SKM-1 (cell line): ENCODE results near the gene GPR143.
"Not testable (repeated sequence)": the region's sequence is repeated elsewhere in the genome, so short reads cannot be mapped to it uniquely, and the experiment has no call there.

ENCODE experiments used
- DNase-seq: peaks from one replicate; lab custom pipeline; 2025; ENCODE audit not compliant: unreplicated experiment; lab: John Stamatoyannopoulos, UW

Gene GPR143

DNA sequence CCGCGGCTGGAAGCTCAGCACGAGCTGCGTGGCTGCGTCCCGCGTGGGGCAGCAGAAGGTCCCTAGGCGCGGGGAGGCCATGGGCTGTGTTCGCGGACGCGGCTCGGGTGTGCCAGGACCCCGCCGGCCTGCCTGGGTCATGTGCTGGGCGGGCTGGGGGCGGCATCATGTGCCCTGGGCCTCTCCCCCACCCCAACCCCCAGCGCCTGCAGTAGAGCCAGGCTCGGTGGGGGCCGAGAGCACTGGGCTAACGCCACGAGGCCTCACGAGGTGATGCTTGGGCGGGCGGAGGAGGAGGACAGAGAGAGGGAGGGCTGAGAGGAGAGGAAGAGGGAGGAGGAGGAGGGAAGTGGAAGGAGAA, at the start of gene GPR143:
TSS of gene GPR143 (minus strand) at position 111 of the 361 bp plus-strand sequence. CDS start at position 81, 30 bp downstream.
- no peak for DNase-seq

GRCh38 chrX:9811086-9811485, 45.4 kb upstream of the GPR143 start:
- DNase-seq: not testable (repeated sequence)

GRCh38 chrX:9809876-9810275, 44.2 kb upstream of the GPR143 start:
- DNase-seq: not testable (repeated sequence)

GRCh38 chrX:9807355-9808182, 41.9 kb upstream of the GPR143 start:
- no peak for DNase-seq

- no peak for DNase-seq
These were observed 40.3 kb upstream of the GPR143 start for GRCh38 chrX:9805956-9806355.

DNA sequence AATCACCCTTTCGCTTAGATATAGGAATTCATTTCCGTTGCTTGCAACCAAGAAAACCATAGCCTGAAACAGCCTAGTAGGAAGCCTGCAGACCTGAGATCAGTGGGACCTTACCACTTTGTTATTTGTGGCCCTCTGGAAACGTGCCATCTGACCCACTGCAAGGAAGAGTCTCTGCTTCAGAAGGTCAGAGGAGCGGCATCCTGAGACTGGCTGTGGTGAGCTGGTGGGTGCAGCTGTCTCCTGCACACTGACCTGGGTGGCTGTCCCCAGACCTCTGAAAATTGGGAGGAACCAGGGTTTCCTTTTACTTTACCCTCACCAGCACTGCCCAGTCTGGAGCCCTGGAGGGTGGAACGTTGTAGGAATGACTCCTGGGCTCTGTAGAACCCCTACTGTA, 38.8 kb upstream of the GPR143 start:
- no peak for DNase-seq

DNA sequence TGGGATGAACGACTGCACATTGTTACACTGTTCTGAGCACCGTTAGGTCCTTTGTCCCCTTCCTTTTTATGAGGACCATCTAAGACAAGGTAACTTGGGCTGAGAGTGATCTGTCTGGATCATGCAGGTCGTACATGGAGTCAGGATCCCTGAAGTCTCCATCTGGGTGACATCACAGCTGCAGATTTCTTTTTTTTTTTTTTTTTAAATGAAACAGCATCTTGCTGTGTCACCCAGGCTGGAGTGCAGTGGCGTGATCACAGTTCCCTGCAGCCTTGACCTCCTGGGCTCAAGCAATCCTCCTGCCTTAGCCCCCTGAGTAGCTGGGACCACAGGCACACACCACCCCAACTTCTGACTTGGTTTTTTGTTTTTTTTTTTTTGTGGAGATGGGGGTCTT, 37.1 kb upstream of the GPR143 start:
- DNase-seq: no peak

DNA sequence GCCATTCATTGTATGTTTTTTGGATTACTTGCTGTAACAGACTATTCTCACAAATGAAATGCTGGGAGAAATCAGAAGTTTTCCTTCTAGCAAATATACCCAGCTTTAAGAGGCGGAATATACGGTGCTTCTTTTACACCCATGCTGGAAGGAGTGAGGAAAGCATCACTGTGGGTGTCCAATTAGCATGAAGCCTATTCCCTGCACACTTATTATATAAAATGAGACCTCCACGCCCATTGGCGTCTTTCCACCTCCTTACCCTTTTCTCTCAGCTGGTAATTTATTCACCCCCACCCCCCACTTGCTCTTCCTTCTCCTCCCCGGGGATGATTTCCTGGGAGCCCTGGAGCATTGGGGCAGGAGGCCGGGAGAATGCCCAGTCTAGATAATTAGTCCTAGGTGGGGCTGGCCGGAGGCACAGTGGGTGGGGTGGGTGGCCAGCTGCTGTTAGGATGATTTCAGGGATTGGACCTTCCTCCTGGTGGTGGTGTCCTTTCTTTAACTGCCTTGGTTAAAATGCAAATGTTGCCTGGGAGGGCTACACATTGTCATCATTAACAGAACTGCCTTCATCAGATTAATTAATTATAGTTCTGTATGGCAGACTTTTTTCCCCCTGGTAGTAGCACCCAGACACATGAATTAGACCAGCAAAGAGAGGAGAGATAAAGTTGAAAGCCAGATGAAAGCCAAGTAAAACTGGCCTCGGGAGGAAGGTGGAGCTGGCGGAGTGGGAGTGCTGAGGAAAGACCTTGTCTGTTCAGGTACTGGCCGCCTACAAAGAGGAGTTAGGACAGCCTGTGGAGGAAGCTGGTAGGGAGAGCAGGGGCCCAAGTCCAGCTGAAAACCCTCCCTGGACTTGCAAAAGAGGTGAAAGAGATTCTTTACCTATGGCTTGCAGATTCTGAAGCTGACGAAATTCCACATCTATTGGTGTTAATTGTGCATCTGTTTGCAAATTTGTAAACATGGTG, 32.0 kb upstream of the GPR143 start:
- DNase-seq: no peak

GRCh38 chrX:9794495-9794894, 28.8 kb upstream of the GPR143 start:
- DNase-seq: no peak

GRCh38 chrX:9790866-9791265, 25.2 kb upstream of the GPR143 start:
- no peak for DNase-seq

GRCh38 chrX:9789555-9789954, 23.9 kb upstream of the GPR143 start:
- no peak for DNase-seq

DNA sequence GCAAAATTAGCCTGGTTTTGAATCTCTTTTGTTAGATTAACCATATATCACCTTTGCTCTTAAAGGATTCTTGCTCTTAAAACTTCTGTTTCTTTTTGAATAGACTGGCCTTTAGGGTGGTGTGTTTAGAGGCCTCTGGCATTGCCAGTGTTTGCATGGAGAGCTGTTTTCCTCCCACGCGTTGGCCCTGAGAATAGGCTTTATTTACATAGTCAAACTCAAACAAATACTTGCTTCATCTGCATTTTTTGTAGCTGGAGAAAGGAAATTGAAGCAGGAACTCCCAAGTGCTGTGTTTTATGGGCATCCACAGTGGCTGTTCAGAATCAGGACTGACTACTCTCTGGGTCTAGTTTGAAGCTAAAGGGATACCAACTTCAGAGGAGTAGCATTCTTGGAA, 23.3 kb upstream of the GPR143 start:
- no peak for DNase-seq

GRCh38 chrX:9786798-9787635, 21.4 kb upstream of the GPR143 start:
- DNase-seq: no peak

- no peak for DNase-seq
These were observed 20.5 kb upstream of the GPR143 start, which contains the start of gene SHROOM2 for GRCh38 chrX:9785944-9786797. TSS of gene SHROOM2 (plus strand) at chrX:9786429. CDS start at chrX:9786546, 117 bp downstream.

GRCh38 chrX:9785254-9785943, 19.8 kb upstream of the GPR143 start:
- DNase-seq: no peak

- no peak for DNase-seq
These were observed 18.7 kb upstream of the GPR143 start for GRCh38 chrX:9784332-9784731.

- DNase-seq: no peak
These were observed 16.3 kb upstream of the GPR143 start for GRCh38 chrX:9781941-9782340.

DNA sequence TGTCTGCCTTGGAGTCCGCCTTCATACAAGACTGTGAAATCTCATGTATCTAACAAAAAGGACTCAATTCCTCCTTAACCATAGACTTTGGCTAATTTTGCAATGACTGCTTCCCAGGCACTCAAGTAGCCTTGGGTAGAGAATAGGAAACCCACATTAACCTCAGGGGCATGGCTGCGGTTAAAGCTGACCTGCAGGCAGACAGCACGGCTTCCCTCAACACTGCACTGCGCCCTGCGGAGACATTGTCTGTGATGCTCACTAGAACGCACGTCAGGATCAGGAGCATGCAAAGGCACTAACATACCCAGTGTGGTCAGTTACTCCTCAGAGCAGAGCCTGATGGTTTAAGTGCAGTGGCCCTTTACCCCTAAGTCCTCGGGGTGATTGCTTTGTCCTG, 10.3 kb upstream of the GPR143 start:
- DNase-seq: no peak

DNA sequence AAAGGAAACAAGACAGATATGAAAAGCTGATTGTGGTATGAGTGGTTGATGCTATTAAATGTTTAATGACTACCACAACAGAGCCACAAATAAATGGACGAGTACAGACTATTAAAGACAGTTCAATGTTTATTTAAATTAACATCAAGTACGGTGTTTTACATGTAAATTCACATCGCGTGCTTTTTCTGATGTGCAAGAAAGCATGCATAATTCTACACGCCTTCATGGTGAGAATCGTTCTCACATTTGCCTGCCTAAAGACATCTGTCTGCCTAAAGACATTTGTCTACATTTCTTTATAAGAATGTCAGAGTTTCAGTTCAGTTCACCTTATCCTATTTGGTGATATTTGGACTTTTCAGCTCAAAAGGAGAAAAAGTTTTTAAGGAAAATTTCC, 7.3 kb upstream of the GPR143 start:
- DNase-seq: no peak
